OCI-LY7 (cell line): ENCODE measurements around the gene MYZAP.

Experiments used
- CTCF ChIP-seq: fragments of 200-600 bp; sonication (generic); conservative IDR thresholded peaks from 2 replicates; pipeline ENCODE4 v1.5.1; 2014; ENCODE audit warnings: mild to moderate bottlenecking, antibody characterized with exemption, low read length, moderate library complexity, mixed read lengths
- EZH2phosphoT487 ChIP-seq: fragments of 200-600 bp; sonication (generic); IDR thresholded peaks from 2 replicates; pipeline ENCODE4 v1.6.1; 2018; ENCODE audit warnings: low read depth, borderline replicate concordance, mild to moderate bottlenecking, mixed run types, antibody characterized with exemption, low read length, moderate library complexity, mixed read lengths

- TF ChIP-seq CTCF (no peak), EZH2phosphoT487 (no peak)
Measured at GRCh38 chr15:57706405-57707209, 114.9 kb downstream of the MYZAP start, which contains the start of gene POLR2M.
